DLD1 (cell line): ENCODE data around the gene RAMP3.
"Not testable (repeated sequence)": the region's sequence is repeated elsewhere in the genome, so short reads cannot be mapped to it uniquely, and the experiment has no call there.

Experiments used
- in situ Hi-C: cut with HindIII; loops from 2 replicates; pipeline ENCODE4 v1.10.0; 2017; ENCODE audit warnings: low sequenced_read_pairs

RAMP3 gene

GRCh38 chr7:45157653-45158401 lies at the start of gene RAMP3:
RAMP3 (plus strand) TSS chr7:45157791; CDS start chr7:45157829, 38 bp downstream.
- in situ Hi-C loops: no loop called here

GRCh38 chr7:45108863-45109262 lies 48.7 kb upstream of the RAMP3 start:
- in situ Hi-C loops: no loop called here

- in situ Hi-C loops: no loop called here
These were observed 46.0 kb upstream of the RAMP3 start, which contains the start of gene TBRG4 for GRCh38 chr7:45111298-45112223. TBRG4 (minus strand) TSS chr7:45111697; CDS start chr7:45109237, 2,460 bp downstream.

- in situ Hi-C loops: no loop called here
These were observed 44.9 kb upstream of the RAMP3 start for GRCh38 chr7:45112648-45113047.

GRCh38 chr7:45114257-45114656 lies 43.3 kb upstream of the RAMP3 start:
- in situ Hi-C loops: not testable (repeated sequence)

- in situ Hi-C loops: no loop called here
These were observed 42.7 kb upstream of the RAMP3 start for GRCh38 chr7:45114926-45115325.

GRCh38 chr7:45116048-45116447 lies 41.5 kb upstream of the RAMP3 start:
- in situ Hi-C loops: no loop called here

- in situ Hi-C loops: no loop called here
These were observed 40.0 kb upstream of the RAMP3 start for GRCh38 chr7:45117582-45117981.

- in situ Hi-C loops: no loop called here
These were observed 39.3 kb upstream of the RAMP3 start for GRCh38 chr7:45118292-45118691.

- in situ Hi-C loops: no loop called here
These were observed 38.7 kb upstream of the RAMP3 start for GRCh38 chr7:45118889-45119331.

- in situ Hi-C loops: no loop called here
These were observed 38.0 kb upstream of the RAMP3 start for GRCh38 chr7:45119550-45119949.

- in situ Hi-C loops: no loop called here
These were observed 34.4 kb upstream of the RAMP3 start for GRCh38 chr7:45122975-45123860.

GRCh38 chr7:45123913-45124710 lies 33.5 kb upstream of the RAMP3 start:
- in situ Hi-C loops: no loop called here

GRCh38 chr7:45125193-45125904 lies 32.2 kb upstream of the RAMP3 start:
- in situ Hi-C loops: no loop called here

- in situ Hi-C loops: no loop called here
These were observed 31.4 kb upstream of the RAMP3 start for GRCh38 chr7:45126201-45126600.

- in situ Hi-C loops: no loop called here
These were observed 30.7 kb upstream of the RAMP3 start for GRCh38 chr7:45126920-45127319.

- in situ Hi-C loops: no loop called here
These were observed 28.3 kb upstream of the RAMP3 start for GRCh38 chr7:45129181-45129800.

- in situ Hi-C loops: no loop called here
These were observed 27.7 kb upstream of the RAMP3 start for GRCh38 chr7:45129906-45130305.

- in situ Hi-C loops: no loop called here
These were observed 26.7 kb upstream of the RAMP3 start for GRCh38 chr7:45130910-45131309.
